ENCODE data around the gene RABL6.

GRCh38 chr9:136759001-136759400, 48.7 kb upstream of the RABL6 start:
- TF ChIP-seq FOXP2 (optimal IDR thresholded peaks at IDR 0.05; ENCODE audit: borderline replicate concordance, extremely low read depth, extremely low read length, insufficient read depth) (no peak), POLR2AphosphoS5 (IDR thresholded peaks at IDR 0.05; ENCODE audit: low read depth, low read length) (no peak), REST (IDR thresholded peaks at IDR 0.05; ENCODE audit: insufficient read depth in 1 of 2, low read depth in 2 of 2, low read length in 2 of 2) (no peak), TAF1 (IDR thresholded peaks at IDR 0.05; ENCODE audit: borderline replicate concordance, insufficient read depth, low read length) (no peak)

Measured in PFSK-1 (cell line).